GM10266 (cell line): ENCODE measurements around the gene COPZ1.

Experiments
- DNase-seq: peaks from one replicate; pipeline ENCODE4 v3.0.0; 2012; ENCODE audit errors: extremely low spot score
- TF ChIP-seq, protein P1 (sequence below): IDR thresholded peaks from 2 replicates; pipeline ENCODE4 v1.5.1; 2012; ENCODE audit warnings: mild to moderate bottlenecking, low read depth; ENCODE audit not compliant: control insufficient read depth, insufficient read depth; ENCODE audit errors: missing control alignments

COPZ1 gene

DNA sequence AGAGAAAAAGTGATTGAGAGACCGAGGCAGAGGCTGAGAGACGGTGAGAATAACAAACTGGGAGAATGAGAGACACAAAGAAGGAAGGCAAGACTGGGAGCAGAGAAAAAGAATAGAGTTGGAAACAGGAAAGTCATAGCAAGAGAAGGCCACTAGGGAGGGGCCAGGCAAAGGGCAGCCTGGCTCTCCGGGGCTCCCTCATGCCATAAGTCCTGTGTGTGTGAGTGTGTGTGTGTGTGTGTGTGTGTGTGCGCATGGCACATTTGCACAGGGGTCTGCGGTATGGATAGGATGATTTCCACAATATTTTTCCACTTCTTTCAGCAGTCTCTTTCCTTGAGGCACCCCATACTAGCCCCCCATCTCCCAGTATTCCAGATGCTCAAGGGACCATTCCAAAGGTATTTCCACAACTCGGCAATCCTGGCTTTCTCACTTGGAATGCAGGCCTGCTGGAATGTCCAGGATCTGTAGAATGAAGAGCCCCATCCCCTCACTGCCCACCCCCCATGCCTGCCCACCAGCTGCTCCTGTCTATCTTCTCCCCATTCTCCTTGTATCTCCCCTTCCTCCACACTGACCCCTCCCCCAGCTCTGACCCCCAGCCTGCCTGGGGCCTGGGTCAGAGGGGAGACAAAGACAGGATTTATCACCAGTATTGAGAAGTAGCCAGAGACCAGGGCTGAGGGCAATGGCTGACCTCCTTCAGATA is 30.3 kb downstream of the COPZ1 start:
- DNase-seq = no peak
- TF ChIP-seq, protein P1, sequence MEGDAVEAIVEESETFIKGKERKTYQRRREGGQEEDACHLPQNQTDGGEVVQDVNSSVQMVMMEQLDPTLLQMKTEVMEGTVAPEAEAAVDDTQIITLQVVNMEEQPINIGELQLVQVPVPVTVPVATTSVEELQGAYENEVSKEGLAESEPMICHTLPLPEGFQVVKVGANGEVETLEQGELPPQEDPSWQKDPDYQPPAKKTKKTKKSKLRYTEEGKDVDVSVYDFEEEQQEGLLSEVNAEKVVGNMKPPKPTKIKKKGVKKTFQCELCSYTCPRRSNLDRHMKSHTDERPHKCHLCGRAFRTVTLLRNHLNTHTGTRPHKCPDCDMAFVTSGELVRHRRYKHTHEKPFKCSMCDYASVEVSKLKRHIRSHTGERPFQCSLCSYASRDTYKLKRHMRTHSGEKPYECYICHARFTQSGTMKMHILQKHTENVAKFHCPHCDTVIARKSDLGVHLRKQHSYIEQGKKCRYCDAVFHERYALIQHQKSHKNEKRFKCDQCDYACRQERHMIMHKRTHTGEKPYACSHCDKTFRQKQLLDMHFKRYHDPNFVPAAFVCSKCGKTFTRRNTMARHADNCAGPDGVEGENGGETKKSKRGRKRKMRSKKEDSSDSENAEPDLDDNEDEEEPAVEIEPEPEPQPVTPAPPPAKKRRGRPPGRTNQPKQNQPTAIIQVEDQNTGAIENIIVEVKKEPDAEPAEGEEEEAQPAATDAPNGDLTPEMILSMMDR = no peak

DNA sequence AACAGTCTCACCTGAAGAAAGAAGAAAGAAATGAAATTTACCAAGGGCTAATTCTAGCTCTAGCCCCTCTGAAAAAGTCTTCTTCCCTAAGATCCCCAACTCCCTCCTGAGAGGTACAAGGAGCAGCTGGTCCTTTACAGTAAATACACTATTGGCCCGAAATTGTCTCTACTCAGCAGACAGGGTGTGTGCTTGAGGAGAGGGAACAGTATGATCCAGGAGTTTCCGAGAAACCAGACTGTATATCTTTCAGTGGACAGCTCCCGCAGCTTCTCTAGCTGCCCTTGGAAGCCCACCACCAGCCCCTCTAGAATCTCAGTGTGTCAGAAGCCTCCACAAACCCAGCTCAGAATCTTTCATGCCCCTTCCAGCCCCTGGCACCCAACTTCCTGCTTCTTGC is 31.3 kb downstream of the COPZ1 start:
- TF ChIP-seq, protein P1 = no peak
- no peak for DNase-seq

DNA sequence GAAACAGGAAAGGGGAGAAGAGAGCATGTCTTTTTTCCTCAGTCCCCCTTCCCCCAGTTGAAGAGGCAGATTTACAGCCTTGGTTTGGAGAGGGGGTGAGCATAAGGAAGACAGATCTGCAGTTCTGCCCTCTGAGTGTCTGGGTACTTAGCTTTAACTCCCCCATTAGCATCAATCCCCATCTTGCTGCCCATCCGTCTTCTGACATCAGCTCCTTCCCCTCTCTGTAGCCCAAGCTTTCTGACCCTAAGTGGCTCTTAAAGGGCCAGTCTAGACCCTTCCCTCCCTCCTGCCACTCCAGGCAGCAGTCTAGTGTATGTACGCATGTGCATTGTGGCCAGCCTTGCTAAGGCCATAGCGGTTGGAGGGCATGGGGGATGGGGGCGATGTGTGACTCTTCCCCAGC is 32.0 kb downstream of the COPZ1 start:
- TF ChIP-seq, protein P1 = no peak

DNA sequence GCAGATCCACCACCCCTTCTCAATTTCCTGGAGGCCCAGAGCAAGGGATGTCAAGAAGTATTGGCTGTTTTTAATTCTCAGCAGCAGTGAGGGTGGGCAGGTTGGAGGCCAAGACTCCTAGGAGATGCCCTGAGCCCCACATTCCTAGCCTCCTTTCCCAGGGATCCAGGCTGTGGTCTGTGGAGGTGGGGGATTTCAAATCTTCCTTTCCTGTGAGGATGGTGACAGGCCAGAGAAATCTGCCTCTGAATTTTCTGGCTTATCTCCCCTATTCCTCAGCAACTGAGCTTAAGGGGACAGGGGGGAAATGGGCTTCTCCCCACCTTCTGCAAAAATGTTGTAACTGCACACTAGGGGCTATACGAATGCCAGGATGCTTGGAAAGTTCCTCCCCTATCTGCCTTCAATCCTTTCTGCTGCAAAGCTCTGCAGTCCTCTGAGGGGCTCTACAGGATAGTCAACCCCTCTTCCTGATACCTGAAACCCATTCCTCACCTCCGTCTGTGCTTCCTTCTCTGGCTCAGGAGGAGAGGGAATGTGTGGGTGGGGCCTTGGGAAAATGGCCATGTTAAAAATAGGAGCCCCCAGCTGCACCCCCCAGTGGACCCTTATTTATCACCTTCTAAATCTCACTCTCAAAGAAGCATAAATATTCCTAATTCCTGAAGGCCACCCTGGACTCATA is 32.7 kb downstream of the COPZ1 start:
- no peak for DNase-seq

More for the DNA sequence above, 32.0 kb downstream of the COPZ1 start:
- no peak for DNase-seq

DNA sequence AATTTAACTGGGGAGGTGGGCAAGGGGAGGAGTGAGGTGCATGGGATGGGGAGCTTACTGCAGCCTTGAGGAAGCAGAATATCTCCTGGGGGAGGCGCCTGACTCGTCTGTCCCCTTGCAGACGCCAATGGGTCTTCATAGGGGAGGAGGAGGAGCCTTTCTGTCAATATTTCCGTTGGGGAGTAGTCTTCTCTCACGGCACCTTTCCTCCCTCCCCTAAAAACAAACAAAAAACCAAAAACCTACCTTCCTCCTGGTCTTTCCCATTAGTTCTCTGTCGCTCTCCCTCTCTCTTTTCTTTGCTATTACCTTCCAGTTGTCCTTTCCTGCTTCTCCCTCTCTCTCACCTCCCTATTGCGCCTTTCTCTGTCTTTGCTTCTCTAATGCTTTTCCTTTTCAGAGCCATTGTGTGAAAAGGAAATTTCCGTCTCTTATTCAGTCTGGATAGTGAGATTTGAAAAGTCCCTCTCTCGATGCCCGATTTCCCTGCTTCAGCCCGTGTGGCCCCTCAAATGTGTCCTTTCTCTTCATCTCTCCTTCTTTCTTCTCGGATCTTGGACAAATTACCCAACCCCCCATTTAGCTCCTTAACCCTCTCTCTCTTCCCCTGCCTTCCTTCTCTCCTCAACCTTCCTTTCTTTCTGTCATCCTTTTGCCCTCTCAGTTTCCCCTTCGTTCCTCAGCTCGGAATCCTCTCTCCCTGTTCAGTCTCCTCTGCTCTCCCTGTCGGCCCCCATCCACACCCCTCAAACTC is 33.4 kb downstream of the COPZ1 start:
- TF ChIP-seq, protein P1 = no peak
- peak; percentile 58 for DNase-seq

More for the DNA sequence above, 32.7 kb downstream of the COPZ1 start:
- TF ChIP-seq, protein P1 = no peak

DNA sequence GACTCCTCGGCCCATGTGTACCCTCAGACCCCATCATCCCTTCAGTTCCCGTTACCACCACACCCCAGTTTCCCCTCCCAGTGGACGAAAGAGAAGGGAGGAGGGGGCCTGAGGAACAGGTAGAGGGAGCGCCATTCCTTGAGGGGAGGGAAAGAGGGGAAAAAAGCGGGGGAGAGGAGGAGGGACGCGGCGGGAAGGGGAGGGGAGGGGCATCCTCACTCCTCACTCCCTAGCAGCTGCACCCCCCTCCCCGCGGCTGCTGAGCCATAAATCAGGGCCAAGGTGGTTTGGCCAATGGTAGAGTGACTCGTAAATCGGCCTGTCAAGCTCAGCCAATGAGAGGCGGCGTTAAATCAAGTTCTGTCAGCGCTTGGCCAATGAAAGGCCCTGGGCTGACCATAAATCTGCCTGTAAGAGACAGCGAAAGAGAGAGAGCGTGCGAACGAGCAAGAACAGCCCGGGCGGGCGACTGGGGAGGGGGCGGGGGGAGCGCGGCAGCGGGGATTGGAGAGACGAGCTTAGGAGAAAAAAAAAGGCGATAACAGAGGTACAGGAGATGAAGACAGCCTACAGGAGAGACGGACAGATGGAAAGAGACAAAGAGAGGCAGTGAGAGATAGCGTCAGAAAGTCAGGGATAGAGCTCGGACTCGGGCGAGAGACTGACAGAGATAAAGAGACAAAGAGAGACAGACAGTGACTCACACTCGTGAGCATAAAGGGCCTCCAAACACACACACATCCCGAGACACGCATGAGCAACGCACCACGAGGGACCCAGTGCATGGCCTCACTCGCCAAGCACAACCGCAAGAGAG is 34.2 kb downstream of the COPZ1 start:
- TF ChIP-seq, protein P1 = no peak
- peak; percentile 94 for DNase-seq
